ENCODE results near the gene KCNAB1.

- TF ChIP-seq CTCF (conservative IDR thresholded peaks at IDR 0.05; ENCODE audit: low read depth, low read length) (no peak), EZH2phosphoT487 (IDR thresholded peaks at IDR 0.05; ENCODE audit: borderline replicate concordance, low read length) (no peak), EZH2 (IDR thresholded peaks at IDR 0.05; ENCODE audit: low read length, unreplicated experiment) (no peak)
Observed at GRCh38 chr3:156303001-156303707, 182.8 kb downstream of the KCNAB1 start.

Data from PC-3 (cell line).